Measurements from ENCODE around the gene MEN1.

DNA sequence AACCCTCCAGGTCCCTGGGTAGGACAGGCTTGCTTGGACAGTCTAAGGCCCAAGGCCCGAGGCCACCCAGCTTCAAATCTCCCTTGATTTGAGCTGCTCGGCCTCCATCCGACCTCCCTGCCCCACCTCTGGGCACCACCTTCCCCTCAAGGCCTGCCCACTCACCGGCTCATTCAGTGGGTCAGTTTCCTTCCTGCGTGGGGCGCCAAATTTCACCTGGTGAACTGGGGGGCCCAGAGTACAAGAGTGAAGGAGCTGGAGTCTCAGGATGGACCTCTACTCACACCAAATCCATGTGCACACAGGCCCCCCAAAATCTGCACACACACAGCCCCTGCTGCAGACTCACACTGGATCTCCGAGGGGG lies 11.1 kb downstream of the MEN1 start:
- TF ChIP-seq POLR2A (IDR thresholded peaks at IDR 0.05), result no peak
- no peak for TF ChIP-seq CTCF (IDR thresholded peaks at IDR 0.05)
